Posterior vena cava (tissue), 2 donors: ENCODE results near the gene SIK2. TPM values are rescaled to one million over a fixed set of nuclear protein-coding genes. Genes with fewer than 3 reads are reported as not detected.

ENCODE experiments used
- DNase-seq: peaks from one replicate; pipeline ENCODE4 v3.0.0-alpha.2; 2020; ENCODE audit warnings: low spot score
- intact Hi-C, 2 donors: fragments of 100-400 bp; cut with DNase I; formaldehyde crosslinking; loops; one replicate each; pipeline versions ENCODE4 v1.14.1 to v1.14.2; 2022 to 2023
- total RNA-seq, 2 donors: library from RNA; stranded (reverse); fragmentation: NEBNext Ultra II Directional; extraction: Animal tissue kit (Norgen Biotek cat#: 25700); gene quantifications; one replicate each; pipeline ENCODE4 v1.2.1, GENCODE V29; 2021
- donor health status: DM: yes; HTN: yes; CAD: no.
- donor health status: DM: yes; HTN: yes; CAD: no.

SIK2 gene
- total RNA-seq, 2 donors from 2014 or later = 22.7 to 26.1 TPM

DNA sequence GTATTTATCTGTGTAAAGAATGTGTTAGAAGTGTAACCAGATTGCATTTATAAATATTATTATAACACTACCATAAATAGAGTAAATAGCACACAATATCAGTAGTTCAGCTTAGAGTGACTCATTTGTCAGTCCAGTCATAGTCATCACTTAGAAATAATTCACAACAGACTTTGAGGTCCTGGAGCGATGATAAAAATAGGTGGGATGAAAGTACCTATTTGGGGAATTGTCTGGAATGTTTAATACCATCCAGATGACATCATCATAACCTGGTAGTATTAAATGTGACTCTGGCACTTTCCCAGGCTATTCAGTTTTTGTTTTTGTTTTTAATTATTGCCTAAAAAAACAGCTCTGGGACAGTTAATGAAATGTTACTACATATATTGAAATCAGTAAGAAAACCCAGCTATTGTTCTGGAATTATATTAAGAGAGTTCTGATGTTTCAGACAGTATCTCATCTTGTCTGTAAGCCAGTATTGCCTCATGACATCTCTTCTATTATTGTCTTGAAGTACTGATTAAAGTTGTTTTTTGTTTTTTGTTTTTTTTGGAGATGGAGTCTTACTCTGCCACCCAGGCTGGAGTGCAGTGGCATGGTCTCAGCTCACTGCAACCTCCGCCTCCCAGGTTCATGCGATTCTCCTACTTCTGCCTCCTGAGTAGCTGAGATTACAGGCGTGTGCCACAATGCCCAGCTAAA lies 74.8 kb downstream of the SIK2 start:
- intact Hi-C loops = no loop called here
- no peak for DNase-seq

DNA sequence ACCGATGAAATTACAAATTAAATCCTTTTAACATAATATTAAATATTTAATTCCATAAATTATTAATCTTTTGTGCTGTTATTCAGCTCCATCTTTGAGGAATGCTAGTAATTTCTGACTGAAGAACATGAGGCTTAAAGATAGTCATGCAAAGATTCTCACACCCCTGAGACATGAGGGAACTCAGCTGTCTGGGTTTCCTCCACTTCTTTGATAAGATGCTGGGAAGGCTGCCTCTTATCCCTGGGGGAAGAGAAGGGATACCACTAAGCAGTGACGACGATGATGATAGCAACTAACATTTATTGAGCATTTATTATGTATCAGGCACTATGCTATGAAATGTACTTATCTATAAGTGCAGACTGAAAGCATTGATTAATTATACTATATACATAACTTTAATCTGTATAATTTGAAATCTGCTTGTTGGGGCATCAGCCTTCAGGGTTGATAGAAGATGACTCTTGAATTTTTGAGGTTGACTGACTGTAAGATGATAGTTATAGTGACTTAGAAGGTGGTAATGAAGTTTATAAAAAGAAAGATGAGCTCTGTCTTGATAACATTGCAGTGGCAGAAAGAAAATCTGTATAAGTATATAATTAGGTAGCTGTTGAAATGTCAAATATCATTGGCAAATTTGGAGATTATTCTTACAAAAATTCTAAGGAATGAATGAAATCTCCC lies 78.4 kb downstream of the SIK2 start:
- intact Hi-C loops = no loop called here
- DNase-seq = no peak

DNA sequence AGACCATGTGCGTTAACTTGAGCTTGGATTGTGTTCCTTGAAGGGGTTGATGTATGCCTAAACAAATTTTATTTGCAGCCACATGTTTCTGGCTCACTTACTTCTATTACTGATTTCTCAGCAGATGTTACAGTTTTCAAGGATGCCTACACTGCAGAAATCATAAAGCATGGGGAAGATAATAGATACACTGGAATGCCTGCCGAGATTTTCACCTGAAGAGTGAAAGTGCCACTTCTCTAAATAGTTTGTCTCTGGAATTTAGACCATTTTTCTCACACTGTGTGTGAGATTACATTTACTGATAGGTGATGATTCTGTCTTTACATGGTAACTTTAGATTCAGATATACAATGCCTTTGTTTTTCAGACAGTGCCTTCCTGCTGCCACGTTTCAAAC lies 81.6 kb downstream of the SIK2 start:
- intact Hi-C loops = no loop called here
- no peak for DNase-seq

DNA sequence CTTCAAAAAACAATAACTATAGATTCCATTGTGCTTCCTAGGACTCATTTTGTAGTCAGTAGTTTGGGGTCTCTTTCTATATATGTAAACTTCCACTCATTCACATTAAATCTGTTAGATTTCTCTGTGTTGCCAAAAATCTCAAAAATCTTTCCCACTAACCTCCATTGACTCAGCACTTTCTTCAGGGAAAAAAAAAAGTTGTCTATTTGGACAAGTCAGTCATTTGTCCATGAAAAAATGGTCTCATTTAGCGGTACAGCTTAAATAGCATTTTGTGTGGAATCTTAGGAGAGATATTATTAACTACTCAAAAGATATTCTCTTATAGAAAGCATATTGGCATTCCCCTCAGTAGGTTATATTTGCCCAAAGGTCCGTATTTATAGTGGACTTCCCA lies 82.0 kb downstream of the SIK2 start:
- no peak for DNase-seq
- intact Hi-C loops = no loop called here

DNA sequence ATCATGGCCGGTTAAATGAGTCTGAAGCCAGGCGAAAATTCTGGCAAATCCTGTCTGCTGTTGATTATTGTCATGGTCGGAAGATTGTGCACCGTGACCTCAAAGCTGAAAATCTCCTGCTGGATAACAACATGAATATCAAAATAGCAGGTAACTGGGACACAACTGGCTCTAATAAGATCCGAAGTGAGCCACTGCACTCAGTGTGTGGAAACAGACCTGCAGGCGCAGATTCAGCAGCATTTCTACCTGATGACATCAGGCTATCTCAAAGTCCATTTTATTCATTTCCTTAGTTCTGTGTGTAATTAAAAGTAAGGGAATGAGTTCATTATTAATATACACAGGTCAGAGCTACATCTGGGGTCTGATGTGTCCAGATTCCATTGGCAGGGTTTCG lies 85.8 kb downstream of the SIK2 start:
- DNase-seq = no peak
- intact Hi-C loops = no loop called here

DNA sequence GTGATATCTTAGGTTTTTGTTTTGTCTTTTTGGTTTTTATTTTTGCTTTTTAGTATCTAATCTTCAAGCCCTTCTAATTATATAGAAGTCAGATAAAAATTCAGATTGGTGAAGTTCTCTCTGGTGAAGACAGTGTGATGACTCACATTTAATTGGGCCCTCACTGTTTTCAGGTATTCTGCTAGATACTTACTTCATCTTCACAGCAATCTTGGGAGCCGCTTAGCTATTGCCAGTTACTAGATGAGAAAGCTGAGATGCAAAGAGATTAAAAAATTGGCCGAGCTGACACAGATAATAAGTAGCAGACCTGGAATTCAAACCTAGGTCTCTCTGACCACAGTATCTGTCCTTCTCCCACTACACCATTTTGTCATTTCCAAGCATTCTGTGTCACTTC lies 88.9 kb downstream of the SIK2 start:
- intact Hi-C loops = no loop called here
- DNase-seq = no peak

DNA sequence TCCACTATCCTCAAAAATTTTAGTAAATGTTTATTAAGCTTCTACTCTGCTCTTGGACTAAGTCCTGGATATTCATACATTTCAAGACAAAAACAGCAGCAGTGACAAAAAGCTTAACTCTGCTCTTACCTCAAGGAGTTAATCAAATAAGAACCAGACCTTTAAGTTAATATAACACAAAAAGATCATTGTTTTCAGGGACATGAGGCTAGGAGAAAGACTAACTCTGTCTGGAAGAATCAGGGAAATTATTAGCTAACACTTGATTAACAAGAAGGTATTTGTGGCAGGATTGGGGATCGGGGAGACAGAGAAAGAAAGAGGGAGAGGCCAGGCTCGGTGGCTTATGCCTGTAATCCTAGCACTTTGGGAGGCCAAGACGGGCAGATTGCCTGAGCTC lies 89.5 kb downstream of the SIK2 start:
- intact Hi-C loops = no loop called here
- no peak for DNase-seq

DNA sequence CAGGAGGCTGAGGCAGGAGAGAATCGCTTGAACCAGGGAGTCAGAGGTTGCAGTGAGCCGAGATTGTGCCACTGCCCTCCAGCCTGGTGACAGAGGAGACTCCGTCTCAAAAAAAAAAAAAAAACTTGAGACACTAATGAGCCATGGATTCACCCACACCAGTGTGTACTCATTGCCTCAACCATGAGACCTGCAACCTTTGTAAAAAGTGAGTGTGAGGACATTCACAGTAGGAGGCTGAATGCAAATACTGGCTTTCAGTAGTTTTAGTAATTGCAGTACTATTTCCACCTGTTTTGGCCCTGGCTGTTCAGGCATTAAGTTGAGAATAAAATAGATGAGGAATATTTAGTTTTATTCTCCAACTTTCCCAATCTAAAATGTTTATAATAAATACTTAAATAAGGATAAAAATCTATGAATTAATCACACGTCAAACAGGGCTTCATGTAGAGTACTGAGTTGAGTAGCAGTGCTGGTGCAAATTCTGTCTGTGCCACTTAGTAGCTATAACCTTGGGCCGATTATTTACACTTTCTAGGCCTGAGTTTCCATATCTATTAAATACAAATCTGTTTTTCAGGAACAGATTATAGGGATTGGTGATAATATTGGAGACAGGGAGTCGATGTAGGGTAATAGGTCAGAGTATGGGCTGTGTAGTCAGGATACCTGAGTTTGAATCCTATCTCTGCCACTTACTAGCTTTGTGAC lies 91.1 kb downstream of the SIK2 start:
- intact Hi-C loops = no loop called here
- DNase-seq = no peak

DNA sequence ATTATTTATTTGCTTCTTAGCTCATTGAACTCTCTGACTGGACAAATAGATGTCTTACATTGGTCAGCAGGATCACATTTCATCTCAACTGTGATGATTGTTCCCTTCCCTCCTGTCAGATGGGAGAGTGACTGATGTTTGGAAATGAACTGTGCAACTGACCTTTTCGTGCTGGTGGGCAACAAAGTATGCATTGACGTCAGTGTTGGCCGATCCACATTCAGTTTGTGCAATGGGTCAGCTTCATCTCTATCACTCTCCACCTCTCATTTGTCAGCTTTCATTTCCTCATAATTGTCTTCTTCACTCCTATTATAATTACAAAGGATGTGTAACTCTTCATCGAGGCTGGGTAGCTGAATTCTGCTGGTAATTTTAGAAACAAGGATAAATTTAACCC lies 92.6 kb downstream of the SIK2 start:
- DNase-seq = no peak

DNA sequence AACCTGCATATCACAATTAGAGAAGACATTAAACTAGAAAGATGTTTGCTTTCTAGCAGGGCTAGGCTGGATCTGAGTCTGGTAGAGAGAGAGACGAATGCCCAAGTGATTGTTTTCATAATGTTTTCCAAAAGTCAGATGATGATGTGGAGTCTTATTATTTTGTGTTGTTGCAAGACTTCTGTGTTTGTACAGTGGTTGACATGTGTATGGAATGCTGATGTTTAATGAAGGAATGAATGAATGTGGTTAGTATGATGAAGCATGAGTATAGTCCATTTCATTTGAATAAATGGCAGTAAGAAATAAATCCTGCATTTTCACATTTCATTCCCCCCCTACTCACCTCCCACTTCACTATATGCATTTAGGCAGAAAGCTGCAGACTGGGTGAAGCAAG lies 94.3 kb downstream of the SIK2 start:
- intact Hi-C loops = no loop called here
- DNase-seq = no peak

More for the DNA sequence above, 92.6 kb downstream of the SIK2 start:
- intact Hi-C loops = no loop called here

DNA sequence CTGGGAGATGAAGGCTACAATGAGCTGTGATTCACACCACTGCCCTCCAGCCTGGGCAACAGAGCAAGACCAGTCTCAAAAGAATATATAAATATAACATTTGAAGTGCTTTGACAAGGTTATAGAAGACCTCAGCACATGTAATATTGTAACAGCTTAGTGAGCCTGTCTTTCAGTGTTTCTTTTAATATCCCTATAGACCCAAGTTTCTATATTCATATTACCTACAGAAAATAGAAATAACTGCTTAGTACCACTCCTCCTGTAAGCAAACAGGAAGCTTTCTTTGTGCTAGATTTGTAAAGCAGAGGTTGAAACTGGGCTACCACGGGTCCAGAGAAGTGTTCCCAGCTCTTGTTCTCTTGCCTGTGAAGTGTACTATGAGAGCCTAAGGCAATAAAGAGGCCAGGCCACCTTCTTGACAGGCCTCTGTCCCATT lies 95.7 kb downstream of the SIK2 start:
- intact Hi-C loops = no loop called here

DNA sequence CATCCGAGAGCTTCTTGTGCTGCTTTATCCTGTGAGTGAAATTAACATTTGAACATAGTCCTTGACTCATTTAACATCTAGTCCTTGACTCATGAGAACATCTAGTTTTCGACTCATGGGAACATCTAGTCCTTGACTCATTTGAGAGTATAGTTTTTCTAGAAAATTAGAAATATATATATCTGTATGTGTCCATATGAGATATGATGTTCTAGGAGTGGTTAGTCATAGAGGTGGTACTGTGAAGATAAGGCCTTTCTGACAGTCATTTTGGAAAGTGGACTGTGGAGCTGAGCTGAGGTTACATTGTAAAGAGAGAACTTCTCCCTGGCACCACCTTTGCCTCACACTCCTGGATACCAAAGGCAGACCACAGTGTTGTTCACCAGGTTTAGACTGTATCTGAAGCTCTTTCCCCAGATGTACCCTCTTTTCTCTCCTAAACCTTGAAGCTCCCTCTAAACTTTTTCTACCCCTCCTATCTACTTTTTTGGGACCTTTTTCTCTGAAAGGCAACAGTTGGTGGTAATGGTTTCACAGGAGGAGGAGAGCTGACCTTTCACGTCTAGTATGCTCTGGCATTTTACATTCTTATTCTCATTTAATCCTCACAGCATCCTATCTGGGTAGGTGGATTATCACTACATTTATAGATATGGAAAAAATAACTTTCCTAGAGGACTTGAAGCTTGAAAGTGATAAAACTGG lies 96.8 kb downstream of the SIK2 start:
- DNase-seq = no peak
- intact Hi-C loops = no loop called here

More for the DNA sequence above, 95.7 kb downstream of the SIK2 start:
- DNase-seq = no peak

DNA sequence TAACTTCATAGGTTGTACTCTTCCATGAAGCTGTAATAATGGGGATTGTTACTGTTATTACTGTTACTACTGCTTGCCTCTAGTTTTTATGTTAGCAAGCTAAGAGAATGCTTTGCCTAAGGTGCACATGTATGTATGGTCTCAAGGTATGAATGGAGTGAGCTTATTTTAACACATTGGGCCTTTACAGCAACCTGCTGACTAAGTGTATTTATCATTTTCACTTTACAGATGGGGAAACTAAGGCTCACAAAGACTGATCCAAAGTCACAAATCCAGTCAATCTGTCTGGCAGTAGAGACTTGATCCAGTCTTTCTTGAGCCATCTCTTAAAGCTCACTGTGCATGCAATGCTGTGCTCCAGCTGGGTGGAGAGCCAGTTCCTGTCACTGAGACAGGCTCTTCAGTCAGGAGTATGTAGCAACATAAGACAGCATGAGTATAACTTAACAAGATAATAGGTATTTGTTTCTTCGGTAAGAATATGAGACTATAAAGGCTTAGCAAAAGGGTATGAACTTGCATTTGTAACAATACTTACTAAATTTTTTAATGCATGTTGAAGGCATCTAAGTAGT lies 97.4 kb downstream of the SIK2 start:
- no peak for DNase-seq
- intact Hi-C loops = no loop called here

DNA sequence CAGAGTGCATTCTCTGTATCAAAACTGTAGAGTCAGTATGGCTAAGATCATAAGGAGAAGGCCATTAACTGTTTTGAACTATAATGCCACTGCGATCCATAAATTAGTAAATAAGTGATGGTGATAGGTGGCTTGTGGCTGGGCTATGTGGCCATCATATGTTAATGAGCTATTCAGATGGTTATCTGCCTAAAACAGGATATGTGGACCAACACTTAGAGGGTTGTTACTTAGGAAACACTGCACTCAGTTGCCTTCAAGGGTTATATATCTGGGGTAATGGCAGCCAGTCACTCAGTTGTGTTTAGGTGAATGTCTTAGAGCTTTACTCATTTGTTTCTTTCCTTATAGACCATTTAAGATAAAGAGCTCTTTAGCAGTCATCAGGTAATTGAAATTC lies 97.9 kb downstream of the SIK2 start:
- DNase-seq = no peak
- intact Hi-C loops = no loop called here

DNA sequence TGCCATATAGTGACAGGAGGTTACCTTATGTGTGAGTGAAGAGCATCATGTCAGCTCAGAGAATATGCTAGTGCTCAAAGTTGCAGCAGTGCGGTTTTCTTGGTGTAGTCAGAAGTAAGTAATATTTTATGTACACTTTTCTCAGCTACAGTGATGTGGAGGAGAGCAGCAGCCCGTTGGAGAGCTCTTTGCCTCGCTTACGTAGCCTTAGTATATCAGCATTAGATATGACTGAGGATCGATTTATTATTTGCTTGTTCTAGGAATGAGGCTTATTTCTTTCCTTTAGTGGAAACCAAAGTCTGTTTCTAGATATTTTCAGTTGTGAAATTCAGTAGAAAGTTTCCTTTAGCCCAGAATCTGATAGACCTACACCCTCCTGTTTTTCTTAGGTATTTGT lies 100.4 kb downstream of the SIK2 start:
- intact Hi-C loops = no loop called here
- no peak for DNase-seq

DNA sequence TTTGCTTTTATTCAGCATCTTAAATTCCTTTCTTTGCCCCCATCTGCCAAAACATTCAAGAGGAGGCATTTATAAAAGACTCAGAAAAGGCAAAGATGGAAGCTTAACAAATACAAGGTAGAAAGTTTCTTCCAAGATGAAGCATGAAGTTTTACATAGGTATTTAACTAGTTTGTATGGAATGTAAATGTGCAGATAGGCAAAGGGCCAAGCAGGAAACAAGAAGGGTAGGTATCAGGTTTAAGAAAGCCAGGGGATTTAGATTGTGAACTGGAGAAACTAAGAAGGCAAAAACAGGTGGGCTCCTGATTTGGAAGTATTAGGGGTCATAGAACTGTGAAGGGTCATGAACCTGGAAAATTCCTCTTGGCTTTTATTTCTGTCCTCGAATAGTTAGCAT lies 101.3 kb downstream of the SIK2 start:
- no peak for DNase-seq
- intact Hi-C loops = no loop called here

DNA sequence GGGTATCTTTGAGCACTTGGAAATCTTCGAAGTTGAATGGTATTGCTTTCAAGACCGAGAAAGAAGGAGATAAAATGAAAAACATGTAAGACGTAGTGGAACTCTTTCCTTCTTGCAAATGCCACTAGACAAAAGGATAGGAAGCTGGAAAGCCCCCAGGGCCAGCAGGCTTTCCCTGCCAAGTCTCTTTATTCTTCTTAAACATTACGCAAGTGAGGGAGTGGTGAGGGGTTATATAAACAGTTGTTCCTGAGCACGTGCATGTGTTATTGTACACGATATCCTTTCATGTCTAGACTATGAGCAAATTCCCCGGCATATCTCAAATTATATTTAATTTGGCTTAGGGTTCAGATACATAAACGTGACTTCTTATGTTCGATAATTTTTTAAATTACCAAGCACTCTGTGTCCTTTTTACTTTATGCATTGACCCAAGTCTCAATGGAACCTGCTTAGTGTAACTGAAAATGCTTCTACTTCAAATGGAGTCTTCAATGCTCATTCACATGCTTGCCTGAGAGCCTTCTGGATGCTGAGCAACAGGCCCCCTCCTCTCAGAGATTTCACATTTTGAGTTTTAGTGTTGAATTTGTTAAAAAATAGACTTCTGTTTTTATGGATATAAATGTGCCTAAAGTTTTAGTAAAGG lies 104.9 kb downstream of the SIK2 start:
- intact Hi-C loops = no loop called here
- DNase-seq = no peak

DNA sequence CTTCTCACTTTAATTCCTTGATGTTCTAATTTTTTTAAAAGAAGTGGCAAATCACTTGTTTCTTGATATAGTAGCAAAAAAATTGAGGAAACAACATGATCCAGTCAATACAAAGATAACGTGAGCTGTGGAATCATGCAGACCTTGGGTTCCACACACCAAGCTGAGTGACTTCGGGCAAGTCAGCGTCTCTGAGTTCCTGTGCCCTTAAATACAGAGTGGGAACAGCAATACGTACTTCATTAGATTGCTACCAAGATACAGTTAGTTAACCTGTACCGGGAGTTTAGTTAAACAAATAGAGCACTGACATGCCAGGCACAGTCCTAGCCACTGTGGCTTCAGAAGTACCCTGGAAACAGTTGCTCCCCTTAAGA lies 105.4 kb downstream of the SIK2 start:
- intact Hi-C loops = no loop called here
- DNase-seq = no peak

DNA sequence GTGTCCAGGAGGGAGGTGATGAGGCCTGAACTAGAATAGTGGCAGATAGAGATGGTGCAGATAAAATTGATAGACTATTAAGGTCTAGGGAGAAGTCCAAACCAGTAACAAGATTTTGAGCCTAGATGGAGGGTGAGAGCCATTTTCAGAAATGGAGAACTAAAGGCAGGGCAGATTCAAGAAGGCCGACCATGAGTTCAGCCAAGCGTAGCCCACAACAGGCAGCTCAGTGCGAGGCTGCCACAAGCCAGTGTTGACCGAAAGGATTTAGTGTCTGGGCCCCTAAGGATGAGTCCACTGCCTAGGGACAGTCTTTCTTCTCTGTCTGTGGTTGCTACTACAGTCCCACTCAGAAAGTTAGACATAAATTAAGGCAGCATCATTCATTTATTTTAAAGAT lies 112.3 kb downstream of the SIK2 start:
- DNase-seq = no peak
- intact Hi-C loops = no loop called here
